Spinal cord (tissue), 10 donors: ENCODE data around the gene HCN3. TPM values are rescaled to one million over a fixed set of nuclear protein-coding genes. Genes with fewer than 3 reads are reported as not detected.
"Not testable (repeated sequence)": the region's sequence is repeated elsewhere in the genome, so short reads cannot be mapped to it uniquely, and the experiment has no call there.

Experiments used
- DNase-seq, 6 donors: peaks; one replicate each; pipeline versions ENCODE4 v3.0.0 to v3.0.0-alpha.2; 2013 to 2015; ENCODE audit warnings: low spot score in 6 of 6, low read depth in 4 of 6
- H3K27ac ChIP-seq: one replicate; pipeline ENCODE4 v1.5.1; 2013; ENCODE audit warnings: low read depth, low read length, control low read depth
- H3K27me3 ChIP-seq: one replicate; pipeline ENCODE4 v1.6.1; 2013; ENCODE audit warnings: low read length; ENCODE audit not compliant: control insufficient read depth, insufficient read depth
- H3K36me3 ChIP-seq: one replicate; pipeline ENCODE4 v1.6.1; 2013; ENCODE audit warnings: low read length; ENCODE audit not compliant: control insufficient read depth, insufficient read depth
- H3K4me1 ChIP-seq: one replicate; pipeline ENCODE4 v1.6.1; 2013; ENCODE audit warnings: low read length; ENCODE audit not compliant: control insufficient read depth, insufficient read depth
- H3K4me3 ChIP-seq: one replicate; pipeline ENCODE4 v1.5.1; 2013; ENCODE audit warnings: low read depth, low read length, control low read depth
- H3K9me3 ChIP-seq: one replicate; pipeline ENCODE4 v1.6.1; 2013; ENCODE audit warnings: low read length; ENCODE audit not compliant: control insufficient read depth, insufficient read depth
- WGBS: methylation state at CpG from one replicate; pipeline ENCODE4 v1.1.5; 2013; ENCODE audit warnings: missing lambda C conversion rate; ENCODE audit not compliant: insufficient coverage; 5-methylcytosine and 5-hydroxymethylcytosine counted together
- polyA plus RNA-seq, 2 donors: library from polyadenylated mRNA; unstranded; fragments of 120-200 nt; gene quantifications; one replicate each; pipeline ENCODE4 v1.2.1, GENCODE V29; 2013; ENCODE audit not compliant: insufficient read length in 2 of 2
- total RNA-seq, 2 donors: library from RNA; depleted of rRNA in 1 of 2; stranded (reverse); fragments of 120-200 nt in 1 of 2; fragments of >200 nt in 1 of 2; gene quantifications; one replicate each; pipeline versions ENCODE4 v1.2.3 to v1.2.4, GENCODE V29; 2013 to 2014
- donor health status: healthy.

Gene HCN3
- total and polyA plus RNA-seq, 4 donors: 6.1 to 36.0 (median 18.8) TPM

DNA sequence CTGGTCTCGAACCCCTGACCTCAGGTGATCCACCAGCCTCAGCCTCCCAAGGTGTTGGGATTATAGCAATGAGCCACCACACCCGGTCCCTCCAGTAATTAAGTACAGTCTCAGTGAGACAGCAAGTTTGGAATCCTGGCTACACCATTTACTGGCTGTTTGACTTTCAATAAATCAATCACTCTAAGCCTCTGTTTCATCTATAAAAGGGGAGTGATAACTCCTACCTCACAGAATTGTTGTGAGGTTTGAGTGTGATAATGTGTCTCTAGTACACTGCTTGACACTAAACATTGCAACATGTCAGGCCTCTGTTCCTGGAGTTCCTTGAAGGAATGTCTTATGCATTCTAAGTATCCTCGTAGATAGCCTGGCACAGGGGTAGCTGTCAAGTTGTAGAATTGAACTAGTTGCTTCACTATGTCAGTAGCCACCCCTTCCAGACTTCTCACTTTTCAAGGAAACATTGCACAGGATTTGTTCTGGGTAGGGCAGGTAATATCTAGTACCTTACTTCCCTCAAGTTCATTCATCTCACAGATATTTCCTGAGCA, 34.4 kb upstream of the HCN3 start:
- WGBS: 61% methylated on average over 3 of the region's 3 CpGs

DNA sequence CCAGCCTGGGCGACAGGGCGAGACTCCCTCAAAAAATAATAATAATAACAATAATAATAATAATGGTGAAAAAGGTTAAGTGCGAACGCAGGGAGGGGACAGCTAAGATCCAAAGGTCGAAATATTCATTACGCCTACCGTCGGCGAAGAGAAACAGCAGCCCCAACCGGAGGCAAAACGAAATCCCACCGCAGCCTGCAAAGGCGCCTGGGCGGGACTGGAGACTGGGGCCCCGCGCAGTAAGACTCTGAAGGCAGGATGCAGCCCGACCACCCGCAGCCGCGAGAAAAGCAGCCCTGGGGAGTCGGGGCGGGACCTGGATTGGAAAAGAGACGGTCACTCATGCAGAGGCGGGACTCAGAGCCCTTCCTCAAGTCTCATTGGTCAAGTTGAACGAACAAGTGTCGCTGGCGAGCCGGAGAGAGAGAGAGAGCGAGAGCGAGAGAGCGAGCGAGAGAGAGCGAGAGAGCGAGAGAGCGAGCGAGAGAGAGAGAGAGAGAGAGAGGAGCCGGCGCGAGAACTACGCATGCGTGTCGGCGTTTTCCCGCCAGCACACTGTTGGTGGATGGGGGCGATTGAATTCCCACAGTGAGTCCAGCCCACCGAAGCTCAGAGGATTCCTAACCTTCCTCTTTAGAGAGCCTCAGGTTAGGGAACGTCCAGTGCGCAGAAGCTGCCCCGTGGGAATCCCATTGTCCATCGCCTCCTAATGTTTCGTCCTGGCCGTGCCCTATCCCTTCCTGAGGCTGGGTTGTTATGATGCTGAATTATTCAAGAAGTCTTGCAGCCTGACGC, 32.7 kb upstream of the HCN3 start:
- Histone ChIP-seq H3K27ac (peak overlapping the region; percentile 93), H3K36me3 (peaks cover 28% of the 10 kb centered on the region), H3K9me3 (no peaks in the 10 kb centered on the region), H3K4me3 (peak overlapping the region; percentile 82), H3K4me1 (peaks cover 31% of the 10 kb centered on the region), H3K27me3 (no peaks in the 10 kb centered on the region)
- peak; percentile 96 to 100 (median 99) for DNase-seq
- under 1% methylated on average over 51 of the region's 53 CpGs for WGBS

More for the DNA sequence above, 34.4 kb upstream of the HCN3 start:
- peaks cover 31% of the 10 kb centered on the region for H3K4me1 ChIP-seq
- DNase-seq: no peak
- H3K27me3 ChIP-seq: no peaks in the 10 kb centered on the region
- H3K36me3 ChIP-seq: peaks cover 18% of the 10 kb centered on the region
- no peak overlapping the region for H3K4me3 ChIP-seq
- no peaks in the 10 kb centered on the region for H3K9me3 ChIP-seq
- H3K27ac ChIP-seq: no peak overlapping the region

DNA sequence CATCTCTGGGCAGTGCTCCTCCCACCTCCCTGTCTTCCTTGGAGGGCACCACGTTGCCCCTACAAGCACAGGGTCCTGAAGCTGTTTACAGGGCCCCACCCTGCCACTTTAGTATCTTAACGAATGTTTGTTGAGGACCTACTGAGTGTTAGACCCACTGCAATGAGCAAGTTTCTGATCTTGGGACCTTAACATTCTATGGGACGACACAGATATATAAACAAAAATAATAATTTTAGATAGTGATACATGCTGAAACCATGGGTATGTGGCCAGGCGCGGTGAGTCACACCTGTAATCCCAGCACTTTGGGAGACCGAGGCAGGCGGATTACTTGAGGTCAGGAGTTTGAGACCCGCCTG, 32.1 kb upstream of the HCN3 start:
- WGBS: 0% methylated on average over 1 of the region's 8 CpGs
- Histone ChIP-seq H3K4me3 (peak overlapping the region; percentile 82), H3K36me3 (peaks cover 33% of the 10 kb centered on the region), H3K9me3 (no peaks in the 10 kb centered on the region), H3K27me3 (no peaks in the 10 kb centered on the region), H3K4me1 (peaks cover 29% of the 10 kb centered on the region), H3K27ac (peak overlapping the region; percentile 93)
- no peak for DNase-seq

DNA sequence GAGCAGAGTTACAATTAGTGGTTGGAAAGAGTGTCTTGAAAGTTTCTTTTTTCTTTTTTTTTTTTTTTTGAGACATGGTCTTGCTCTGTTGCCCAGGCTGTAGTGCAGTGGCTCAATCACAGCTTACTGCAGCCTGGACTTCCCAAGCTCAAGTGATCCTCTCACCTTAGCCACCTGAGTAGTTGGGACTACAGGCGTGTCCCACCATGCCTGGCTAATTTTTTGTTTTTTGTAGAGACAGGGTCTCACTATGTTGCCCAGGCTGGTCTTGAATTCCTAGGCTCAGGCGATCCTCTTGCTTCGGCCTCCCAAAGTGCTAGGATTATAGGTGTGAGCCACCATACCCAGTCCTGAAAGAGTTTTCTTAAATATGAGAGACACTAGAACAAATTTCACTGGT, 30.5 kb upstream of the HCN3 start:
- H3K27ac ChIP-seq, H3K4me3 ChIP-seq, H3K27me3 ChIP-seq, DNase-seq, H3K9me3 ChIP-seq: not testable (repeated sequence)
- Histone ChIP-seq H3K4me1 (peaks cover 37% of the 10 kb centered on the region), H3K36me3 (peaks cover 48% of the 10 kb centered on the region)
- WGBS: no CpG with 5 or more reads among the region's 3 CpGs

DNA sequence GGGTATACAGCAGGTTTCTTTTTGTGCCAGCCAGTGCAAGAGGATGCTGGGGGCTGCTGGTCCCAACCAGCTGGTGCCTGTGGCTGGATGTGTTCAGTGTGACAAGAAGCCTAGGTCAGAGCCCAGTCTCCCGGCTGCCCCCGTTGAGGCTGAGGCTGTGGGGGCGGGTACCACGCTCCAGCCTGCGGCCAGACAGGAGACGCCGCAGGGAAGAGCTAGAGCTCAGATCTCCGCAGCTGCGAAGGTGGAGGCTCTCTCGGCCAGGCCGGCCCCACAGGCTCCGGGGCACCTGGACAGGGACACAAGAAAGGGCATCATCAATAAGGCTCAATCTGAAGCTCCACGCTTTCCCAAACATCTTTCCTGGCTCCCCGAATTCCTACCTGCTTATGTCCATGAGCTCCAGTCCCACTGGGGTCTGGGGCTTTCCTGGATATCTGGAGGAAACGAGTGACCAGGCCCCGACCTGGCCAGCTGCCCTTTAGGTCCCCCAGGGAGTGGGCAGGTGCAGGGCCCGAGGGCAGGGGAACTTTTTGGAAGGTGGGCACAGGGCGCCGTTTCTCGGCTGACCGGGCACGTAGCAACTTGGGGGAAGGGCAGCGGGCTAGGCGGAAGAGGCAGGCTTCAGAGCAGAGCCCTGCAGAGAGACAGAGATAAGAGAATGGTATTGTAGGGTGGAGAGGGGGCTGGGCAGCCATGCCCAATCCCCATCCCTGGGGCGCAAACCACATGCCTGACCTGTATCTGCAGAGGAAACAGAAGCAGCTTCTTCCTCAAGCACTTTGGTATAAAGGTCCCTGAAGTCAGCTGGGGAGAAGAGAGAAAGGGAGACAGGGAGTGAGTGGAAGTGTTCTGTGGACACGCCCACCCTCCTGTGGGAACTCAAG, 29.4 kb upstream of the HCN3 start:
- Histone ChIP-seq H3K9me3 (no peaks in the 10 kb centered on the region), H3K36me3 (peaks cover 52% of the 10 kb centered on the region), H3K4me3 (no peak overlapping the region), H3K27ac (no peak overlapping the region), H3K4me1 (peaks cover 38% of the 10 kb centered on the region), H3K27me3 (no peaks in the 10 kb centered on the region)
- DNase-seq: no peak
- WGBS: 91% methylated on average over 24 of the region's 26 CpGs

DNA sequence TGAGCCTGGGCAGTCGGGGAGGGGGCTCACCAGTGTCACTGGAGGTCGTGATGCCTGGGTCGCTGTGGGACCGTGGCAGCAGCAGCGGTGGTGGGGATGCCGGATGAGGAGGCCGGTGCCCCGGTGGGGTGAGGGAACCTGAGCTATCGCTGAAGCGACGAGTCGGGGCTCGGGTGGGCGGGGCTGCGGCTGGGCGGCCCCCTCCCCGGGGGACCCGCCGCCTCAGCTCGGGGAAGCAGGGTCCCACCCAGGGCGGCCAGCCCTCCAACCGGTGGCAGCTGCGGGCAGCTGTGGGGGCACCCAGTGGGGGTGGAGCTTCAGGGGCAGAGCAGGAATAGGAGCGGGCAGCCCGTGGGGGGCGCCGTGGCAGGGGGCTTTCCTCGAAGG, 27.0 kb upstream of the HCN3 start:
- Histone ChIP-seq H3K9me3 (no peaks in the 10 kb centered on the region), H3K27me3 (no peaks in the 10 kb centered on the region), H3K4me3 (peak overlapping the region; percentile 50), H3K4me1 (peaks cover 45% of the 10 kb centered on the region), H3K36me3 (peaks cover 58% of the 10 kb centered on the region), H3K27ac (no peak overlapping the region)
- DNase-seq: no peak
- WGBS: 30% methylated on average over 24 of the region's 28 CpGs

DNA sequence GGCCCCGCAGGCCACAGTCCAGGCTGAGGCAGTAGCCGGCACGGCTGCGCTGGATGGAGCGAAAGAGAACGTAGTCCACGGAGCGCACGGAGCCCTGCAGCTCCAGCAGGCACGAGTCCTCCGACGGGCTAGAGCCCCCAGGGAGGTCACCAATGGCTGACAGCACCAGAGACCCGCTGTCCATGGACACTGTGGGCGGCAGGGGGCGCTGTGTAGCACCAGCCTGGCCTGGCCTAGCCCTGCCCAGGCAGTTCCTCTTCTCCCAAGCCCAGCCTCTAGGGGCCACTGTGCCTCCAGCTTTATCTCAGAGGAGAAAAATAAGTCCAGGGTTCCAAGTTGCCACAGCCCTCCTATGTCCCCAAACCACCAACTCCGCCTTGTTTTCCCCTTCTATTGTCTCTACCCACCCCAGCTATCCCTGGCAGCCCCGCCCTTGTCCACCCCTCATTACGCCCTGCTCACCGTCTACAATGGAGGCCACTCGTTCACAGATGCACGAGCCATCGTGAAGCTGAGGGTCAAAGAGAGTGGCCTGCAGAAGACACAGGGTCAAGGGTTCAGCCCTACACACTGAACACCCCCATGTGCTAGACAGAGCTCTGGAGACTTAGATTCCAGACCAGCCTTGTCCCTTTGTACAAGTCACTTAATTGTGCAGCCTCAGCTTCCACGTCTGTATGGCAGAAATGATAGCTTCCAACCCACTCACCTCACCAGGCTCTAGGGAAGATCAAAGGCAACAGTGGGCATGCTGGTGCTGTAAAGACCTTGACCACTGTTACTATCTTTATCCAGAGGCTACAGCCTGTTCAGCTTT, 26.4 kb upstream of the HCN3 start:
- WGBS: 15% methylated on average over 23 of the region's 23 CpGs
- Histone ChIP-seq H3K36me3 (peaks cover 61% of the 10 kb centered on the region), H3K4me3 (peak overlapping the region; percentile 50), H3K27ac (no peak overlapping the region), H3K9me3 (no peaks in the 10 kb centered on the region), H3K4me1 (peaks cover 49% of the 10 kb centered on the region), H3K27me3 (no peaks in the 10 kb centered on the region)
- peak in 3 of 6 donors; percentile 86 to 97 (median 96) for DNase-seq

DNA sequence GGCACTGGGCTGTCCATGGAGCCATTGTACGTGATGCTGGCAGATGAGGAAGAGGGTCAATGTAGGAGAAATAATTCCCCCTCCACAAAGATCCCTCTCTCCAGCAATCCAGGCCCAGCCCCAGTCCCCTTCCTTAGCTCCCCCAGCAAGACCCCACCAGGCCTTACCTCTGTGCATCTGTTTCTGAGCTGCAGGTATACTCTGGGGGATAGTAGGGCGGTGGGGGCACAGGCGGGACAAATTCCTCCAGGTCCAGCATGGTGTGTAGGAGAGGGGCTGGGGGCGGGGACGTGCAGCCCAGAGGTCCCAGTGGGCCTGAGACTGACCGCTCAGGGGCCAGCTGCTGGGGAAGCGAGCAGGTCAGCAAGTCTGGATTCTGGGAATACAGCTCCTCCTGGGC, 25.7 kb upstream of the HCN3 start:
- Histone ChIP-seq H3K4me3 (no peak overlapping the region), H3K9me3 (no peaks in the 10 kb centered on the region), H3K27me3 (no peaks in the 10 kb centered on the region), H3K27ac (no peak overlapping the region), H3K4me1 (peaks cover 56% of the 10 kb centered on the region), H3K36me3 (peaks cover 69% of the 10 kb centered on the region)
- no peak for DNase-seq
- WGBS: 85% methylated on average over 4 of the region's 7 CpGs

DNA sequence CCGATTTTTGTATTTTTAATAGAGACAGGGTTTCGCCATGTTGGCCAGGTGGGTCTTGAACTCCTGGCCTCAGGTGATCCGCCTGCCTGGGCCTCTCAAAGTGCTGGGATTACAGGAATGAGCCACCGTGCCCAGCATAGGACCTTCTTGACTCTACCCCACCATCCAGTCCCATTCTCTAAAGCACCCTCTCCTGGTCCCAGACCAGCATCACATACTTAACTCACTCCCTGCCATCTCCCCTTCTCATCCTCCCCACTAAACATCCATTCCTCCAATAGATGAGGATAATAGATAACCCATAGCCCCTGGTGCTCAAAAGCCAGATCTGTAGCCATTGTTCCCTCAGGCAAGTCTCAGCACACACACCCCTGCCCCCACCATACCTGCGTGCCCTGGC, 24.1 kb upstream of the HCN3 start:
- WGBS: 75% methylated on average over 5 of the region's 5 CpGs
- no peak overlapping the region for H3K4me3 ChIP-seq
- peak overlapping the region; percentile 98 for H3K27ac ChIP-seq

More for the DNA sequence above, 24.1 kb upstream of the HCN3 start:
- H3K27me3 ChIP-seq: no peaks in the 10 kb centered on the region
- DNase-seq: no peak
- H3K36me3 ChIP-seq: peaks cover 64% of the 10 kb centered on the region
- peaks cover 56% of the 10 kb centered on the region for H3K4me1 ChIP-seq
- H3K9me3 ChIP-seq: no peaks in the 10 kb centered on the region
